Panc1 (cell line): ENCODE measurements around the gene SLC22A7.

Experiments used
- SIN3A ChIP-seq: IDR thresholded peaks from 2 replicates; pipeline ENCODE4 v1.6.1; 2012; ENCODE audit warnings: low read depth, mild to moderate bottlenecking, low read length, moderate library complexity, borderline replicate concordance; ENCODE audit not compliant: insufficient read depth
- TCF7L2 ChIP-seq: IDR thresholded peaks from 2 replicates; pipeline ENCODE4 v1.6.1; 2011; ENCODE audit warnings: mild to moderate bottlenecking, low read depth, low read length, inconsistent platforms
- TF ChIP-seq, protein P1 (sequence below): fragments of 450-650 bp; IDR thresholded peaks from 2 replicates; pipeline ENCODE4 v1.5.1; 2017; ENCODE audit warnings: mild to moderate bottlenecking

DNA sequence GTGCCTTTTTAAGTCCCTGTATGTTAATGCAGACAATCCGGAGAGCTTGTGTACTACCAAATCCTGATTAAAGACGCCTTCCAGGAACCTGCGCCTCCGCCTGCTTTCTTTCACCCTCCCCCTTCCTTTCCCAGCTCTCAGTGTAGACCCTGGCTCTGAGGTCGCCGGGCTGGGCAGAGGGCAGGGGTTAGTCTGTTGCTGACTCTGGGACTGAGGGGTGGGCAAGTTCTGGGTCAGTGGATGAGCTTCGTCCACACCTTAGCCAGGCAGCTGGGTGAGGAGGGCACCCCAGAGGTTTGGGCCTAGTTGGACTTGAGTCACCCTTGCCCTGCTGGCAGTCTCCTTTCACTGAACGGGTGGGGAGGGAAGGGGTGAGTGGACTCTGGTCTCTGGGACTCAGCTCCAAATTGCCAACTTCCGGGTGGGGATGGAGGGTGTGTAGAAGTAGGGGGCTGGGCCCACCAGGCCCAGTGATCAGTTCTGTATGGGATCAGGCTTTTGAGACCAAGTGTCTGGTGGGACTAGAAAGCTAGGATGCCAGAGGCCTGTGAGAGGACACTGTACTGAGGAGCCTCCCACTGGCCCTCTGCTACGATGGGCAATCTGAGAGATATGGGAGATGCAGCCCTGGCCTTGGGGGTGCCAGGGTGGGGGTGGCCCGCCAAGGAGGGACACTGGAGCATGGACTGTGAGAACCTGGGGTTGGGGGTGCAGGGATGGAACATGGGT lies 21.3 kb upstream of the SLC22A7 start:
- TF ChIP-seq TCF7L2 (no peak), SIN3A (no peak)
- TF ChIP-seq, protein P1, sequence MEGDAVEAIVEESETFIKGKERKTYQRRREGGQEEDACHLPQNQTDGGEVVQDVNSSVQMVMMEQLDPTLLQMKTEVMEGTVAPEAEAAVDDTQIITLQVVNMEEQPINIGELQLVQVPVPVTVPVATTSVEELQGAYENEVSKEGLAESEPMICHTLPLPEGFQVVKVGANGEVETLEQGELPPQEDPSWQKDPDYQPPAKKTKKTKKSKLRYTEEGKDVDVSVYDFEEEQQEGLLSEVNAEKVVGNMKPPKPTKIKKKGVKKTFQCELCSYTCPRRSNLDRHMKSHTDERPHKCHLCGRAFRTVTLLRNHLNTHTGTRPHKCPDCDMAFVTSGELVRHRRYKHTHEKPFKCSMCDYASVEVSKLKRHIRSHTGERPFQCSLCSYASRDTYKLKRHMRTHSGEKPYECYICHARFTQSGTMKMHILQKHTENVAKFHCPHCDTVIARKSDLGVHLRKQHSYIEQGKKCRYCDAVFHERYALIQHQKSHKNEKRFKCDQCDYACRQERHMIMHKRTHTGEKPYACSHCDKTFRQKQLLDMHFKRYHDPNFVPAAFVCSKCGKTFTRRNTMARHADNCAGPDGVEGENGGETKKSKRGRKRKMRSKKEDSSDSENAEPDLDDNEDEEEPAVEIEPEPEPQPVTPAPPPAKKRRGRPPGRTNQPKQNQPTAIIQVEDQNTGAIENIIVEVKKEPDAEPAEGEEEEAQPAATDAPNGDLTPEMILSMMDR: no peak
